Coronary artery (tissue), 2 donors: Measurements from ENCODE around the gene CKLF.

Source experiments
- DNase-seq: peaks from one replicate; pipeline ENCODE4 v3.0.0-alpha.2; 2017; ENCODE audit warnings: low spot score
- H3K27ac ChIP-seq, 2 donors: fragments of 200-600 bp; sonication (generic); one replicate each; pipeline ENCODE4 v1.5.1; 2016 to 2019
- H3K4me3 ChIP-seq: fragments of 200-600 bp; sonication (generic); 2 replicates; pipeline ENCODE4 v1.5.1; 2016; ENCODE audit warnings: mild to moderate bottlenecking, moderate library complexity
- TF ChIP-seq, protein P1 (sequence below): fragments of 200-600 bp; sonication (generic); IDR thresholded peaks from one replicate; pipeline ENCODE4 v1.5.1; 2019; ENCODE audit warnings: antibody characterized with exemption

The CKLF gene

DNA sequence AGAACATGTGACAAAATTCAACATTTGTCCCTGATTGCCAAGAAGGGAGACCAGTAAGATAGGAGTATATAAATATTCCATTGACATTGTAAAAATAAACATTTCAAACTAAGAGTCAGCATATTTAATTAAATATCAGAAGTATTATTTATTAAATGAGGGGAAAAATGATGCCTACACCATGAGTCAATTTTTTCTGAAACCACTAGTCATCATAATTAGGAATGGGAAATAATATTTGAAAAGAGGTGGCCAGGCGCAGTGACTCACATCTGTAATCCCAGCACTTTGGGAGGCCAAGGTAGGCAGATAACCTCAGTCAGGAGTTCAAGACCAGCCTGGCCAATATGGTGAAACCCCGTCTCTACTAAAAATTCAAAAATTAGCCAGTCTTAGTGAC, 16.0 kb downstream of the CKLF start:
- Histone ChIP-seq H3K27ac (no peak overlapping the region), H3K4me3 (no peak overlapping the region)
- DNase-seq: no peak
- TF ChIP-seq, protein P1, sequence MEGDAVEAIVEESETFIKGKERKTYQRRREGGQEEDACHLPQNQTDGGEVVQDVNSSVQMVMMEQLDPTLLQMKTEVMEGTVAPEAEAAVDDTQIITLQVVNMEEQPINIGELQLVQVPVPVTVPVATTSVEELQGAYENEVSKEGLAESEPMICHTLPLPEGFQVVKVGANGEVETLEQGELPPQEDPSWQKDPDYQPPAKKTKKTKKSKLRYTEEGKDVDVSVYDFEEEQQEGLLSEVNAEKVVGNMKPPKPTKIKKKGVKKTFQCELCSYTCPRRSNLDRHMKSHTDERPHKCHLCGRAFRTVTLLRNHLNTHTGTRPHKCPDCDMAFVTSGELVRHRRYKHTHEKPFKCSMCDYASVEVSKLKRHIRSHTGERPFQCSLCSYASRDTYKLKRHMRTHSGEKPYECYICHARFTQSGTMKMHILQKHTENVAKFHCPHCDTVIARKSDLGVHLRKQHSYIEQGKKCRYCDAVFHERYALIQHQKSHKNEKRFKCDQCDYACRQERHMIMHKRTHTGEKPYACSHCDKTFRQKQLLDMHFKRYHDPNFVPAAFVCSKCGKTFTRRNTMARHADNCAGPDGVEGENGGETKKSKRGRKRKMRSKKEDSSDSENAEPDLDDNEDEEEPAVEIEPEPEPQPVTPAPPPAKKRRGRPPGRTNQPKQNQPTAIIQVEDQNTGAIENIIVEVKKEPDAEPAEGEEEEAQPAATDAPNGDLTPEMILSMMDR: no peak

DNA sequence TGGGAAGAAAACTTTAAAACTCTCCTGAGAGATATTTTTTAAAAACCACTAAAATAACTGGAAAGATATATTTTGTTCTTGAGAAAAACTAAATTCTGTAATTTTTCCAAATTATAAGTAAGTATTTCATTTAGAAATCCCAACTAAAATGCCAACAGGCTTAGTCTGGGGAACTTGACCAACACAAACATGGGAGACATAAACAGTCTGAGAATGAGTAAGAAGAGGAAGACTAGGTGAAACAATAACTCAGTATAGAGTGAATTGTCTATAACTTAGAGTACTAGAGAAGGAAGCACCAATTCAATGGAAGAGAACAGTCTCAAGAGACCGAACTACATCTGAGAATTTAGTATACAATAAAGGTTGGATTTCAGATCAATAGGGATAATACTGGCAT, 16.8 kb downstream of the CKLF start:
- Histone ChIP-seq H3K4me3 (no peak overlapping the region), H3K27ac (no peak overlapping the region)
- DNase-seq: no peak
- TF ChIP-seq, protein P1: no peak

DNA sequence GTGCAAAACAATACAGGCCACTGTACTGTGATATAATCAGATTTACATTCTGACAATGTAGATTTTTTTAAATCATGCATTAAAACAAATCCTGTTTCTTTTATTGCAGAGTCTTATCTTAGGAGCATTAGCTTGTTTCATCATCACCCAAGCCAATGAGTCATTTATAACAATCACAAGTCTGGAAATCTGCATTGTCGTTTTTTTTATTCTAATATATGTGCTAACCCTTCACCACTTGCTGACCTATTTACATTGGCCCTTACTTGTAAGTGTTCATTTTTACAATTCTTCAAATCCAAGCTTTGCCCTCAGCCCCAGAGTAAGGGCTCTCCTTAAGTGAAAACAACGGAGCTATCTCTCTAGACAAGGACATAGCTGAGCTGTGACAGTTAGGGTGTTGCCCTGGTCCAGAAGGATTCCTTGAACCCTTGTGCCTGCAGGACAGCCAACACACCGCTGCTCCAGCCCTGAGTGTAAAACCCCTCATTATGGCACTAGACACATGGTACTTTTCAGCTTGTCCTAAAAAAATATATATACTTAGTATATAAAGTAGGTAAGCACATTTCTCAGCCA, 17.5 kb downstream of the CKLF start:
- Histone ChIP-seq H3K27ac (no peak overlapping the region), H3K4me3 (no peak overlapping the region)
- TF ChIP-seq, protein P1: no peak
- no peak for DNase-seq

DNA sequence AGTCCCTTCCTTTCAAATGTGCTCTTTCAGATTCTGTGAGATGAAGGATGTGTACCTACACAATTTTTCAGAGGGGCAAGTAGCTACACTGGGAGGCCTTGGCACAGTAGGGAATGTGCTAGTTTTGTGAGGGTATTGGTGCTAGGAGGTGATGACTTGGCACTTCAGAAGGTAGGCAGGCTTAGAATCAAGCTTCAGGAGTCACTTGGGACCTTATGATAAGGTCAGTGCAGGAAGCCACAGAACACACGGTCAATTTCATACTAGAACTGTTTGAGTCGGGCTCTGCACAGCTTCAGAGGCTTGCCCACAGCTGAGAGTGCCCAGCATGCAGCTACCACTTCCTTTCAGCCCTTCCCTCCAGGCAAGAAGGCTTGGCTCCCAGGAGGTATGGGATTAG, 20.0 kb downstream of the CKLF start:
- DNase-seq: no peak
- TF ChIP-seq, protein P1: no peak
- no peak overlapping the region for H3K27ac ChIP-seq
- no peak overlapping the region for H3K4me3 ChIP-seq

DNA sequence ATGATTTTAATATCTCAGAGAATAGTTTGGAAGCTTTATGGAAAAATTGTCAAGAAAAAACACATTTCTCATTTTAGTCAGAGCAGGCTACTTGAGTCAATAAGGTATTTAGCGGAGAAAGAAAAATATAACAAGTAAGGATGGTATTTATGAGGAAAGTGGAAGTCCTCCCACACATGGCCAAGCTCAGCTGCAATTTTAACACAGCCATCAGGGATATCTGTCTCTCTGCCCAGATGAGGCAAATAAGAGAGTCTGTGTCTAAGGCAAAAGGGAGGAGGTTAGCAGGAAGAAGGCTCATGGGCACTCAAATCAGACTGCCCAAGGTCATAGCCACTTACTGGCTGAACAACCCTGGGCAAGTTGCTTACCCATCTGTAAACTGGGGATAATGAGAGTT, 21.7 kb downstream of the CKLF start:
- Histone ChIP-seq H3K27ac (no peak overlapping the region), H3K4me3 (no peak overlapping the region)
- DNase-seq: no peak
- TF ChIP-seq, protein P1: no peak

DNA sequence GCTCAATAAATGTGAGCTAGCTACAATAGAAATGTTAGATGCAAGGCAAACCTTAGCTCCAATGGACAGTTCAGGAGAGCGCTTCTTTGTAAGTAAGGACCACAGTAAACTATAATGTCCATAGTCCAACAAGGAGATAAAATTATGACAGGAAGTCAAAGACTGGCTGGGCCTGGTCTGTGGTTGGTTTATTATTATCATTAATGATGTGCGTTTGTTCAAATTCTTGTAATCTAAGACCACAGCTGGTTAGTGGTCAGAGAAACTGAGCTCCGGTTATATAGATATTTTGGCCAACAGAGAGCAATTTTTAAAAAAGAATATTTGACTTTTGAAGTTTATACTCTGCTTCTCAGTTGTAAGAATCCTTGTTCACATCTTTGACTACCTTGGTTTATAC, 22.2 kb downstream of the CKLF start:
- DNase-seq: no peak
- H3K27ac ChIP-seq: no peak overlapping the region
- TF ChIP-seq, protein P1: no peak
- H3K4me3 ChIP-seq: no peak overlapping the region

DNA sequence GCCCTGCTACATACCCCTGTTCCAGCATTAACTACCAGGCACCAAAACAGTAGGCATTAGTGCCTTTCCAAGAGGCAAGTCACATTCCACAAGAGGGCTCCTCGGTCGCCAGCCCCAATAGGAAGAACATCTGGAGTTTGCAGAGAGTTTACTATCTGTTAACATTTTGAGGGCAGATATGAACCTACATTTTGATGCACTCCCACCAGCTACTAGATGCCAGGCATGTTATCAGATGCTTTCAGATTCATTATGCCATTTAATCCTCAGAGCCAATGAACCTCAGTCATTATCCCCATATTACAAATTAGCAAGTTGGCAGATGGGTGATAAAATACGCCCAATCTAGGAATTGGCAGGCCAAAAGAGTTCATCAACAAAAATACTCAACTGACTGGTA, 22.7 kb downstream of the CKLF start:
- H3K27ac ChIP-seq: no peak overlapping the region
- no peak overlapping the region for H3K4me3 ChIP-seq
- TF ChIP-seq, protein P1: no peak
- no peak for DNase-seq
